Activated T-cell treated with anti-CD3 and anti-CD28 coated beads, Interleukin-2, amount 50 U/mL, for 24 hours (primary cell): Measurements from ENCODE around the gene NELL2.

ENCODE experiments used
- DNase-seq: peaks from one replicate; pipeline ENCODE4 v3.0.0-alpha.2; 2020
- H3K27ac Mint-ChIP-seq: 2 replicates; pipeline ENCODE4 v1.8.0; 2020; ENCODE audit warnings: mild to moderate bottlenecking, mixed read lengths
- H3K27me3 Mint-ChIP-seq: 2 replicates; pipeline ENCODE4 v1.8.0; 2020; ENCODE audit warnings: mixed read lengths
- H3K36me3 Mint-ChIP-seq: 2 replicates; pipeline ENCODE4 v1.8.0; 2020; ENCODE audit warnings: low read depth, mixed read lengths
- H3K4me1 Mint-ChIP-seq: 2 replicates; pipeline ENCODE4 v1.8.0; 2020; ENCODE audit warnings: low read depth, mixed read lengths
- H3K4me3 Mint-ChIP-seq: 2 replicates; pipeline ENCODE4 v1.8.0; 2020; ENCODE audit warnings: mild to moderate bottlenecking, moderate library complexity, mixed read lengths
- H3K9me3 Mint-ChIP-seq: 2 replicates; pipeline ENCODE4 v1.8.0; 2020; ENCODE audit warnings: mixed read lengths

NELL2 gene

GRCh38 chr12:44519931-44520330 lies 356.2 kb downstream of the NELL2 start:
- Mint-ChIP-seq H3K4me1 (no peaks in the 10 kb centered on the region), H3K27ac (no peak overlapping the region), H3K4me3 (no peak overlapping the region), H3K36me3 (peaks cover 40% of the 10 kb centered on the region), H3K27me3 (no peaks in the 10 kb centered on the region), H3K9me3 (no peaks in the 10 kb centered on the region)
- no peak for DNase-seq

GRCh38 chr12:44511289-44511688 lies 364.8 kb downstream of the NELL2 start:
- Mint-ChIP-seq H3K9me3 (no peaks in the 10 kb centered on the region), H3K27ac (no peak overlapping the region), H3K4me1 (no peaks in the 10 kb centered on the region), H3K36me3 (peaks cover 13% of the 10 kb centered on the region), H3K27me3 (no peaks in the 10 kb centered on the region), H3K4me3 (no peak overlapping the region)
- DNase-seq = no peak

GRCh38 chr12:44510510-44510909 lies 365.6 kb downstream of the NELL2 start:
- no peak overlapping the region for H3K4me3 Mint-ChIP-seq
- no peaks in the 10 kb centered on the region for H3K9me3 Mint-ChIP-seq

DNA sequence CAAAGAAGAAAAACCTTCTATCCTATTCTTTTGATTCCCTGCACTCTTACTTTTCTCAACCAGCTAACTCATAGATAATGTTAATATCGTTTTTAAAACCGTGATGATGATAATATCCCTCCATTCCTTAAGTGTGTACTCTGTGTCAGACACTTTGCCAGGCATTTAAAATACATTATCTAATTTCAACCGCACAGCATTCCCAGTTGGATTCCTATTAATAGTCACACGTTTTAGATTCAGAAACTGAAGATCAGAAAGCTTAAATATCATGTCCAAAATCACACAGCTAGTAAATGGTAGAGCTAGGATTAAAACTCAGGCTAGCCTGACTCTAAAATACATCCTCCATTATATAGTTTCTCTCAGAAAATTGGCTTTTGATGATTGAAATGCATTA lies 366.0 kb downstream of the NELL2 start:
- H3K27me3 Mint-ChIP-seq = no peaks in the 10 kb centered on the region
- no peaks in the 10 kb centered on the region for H3K9me3 Mint-ChIP-seq
- no peak overlapping the region for H3K27ac Mint-ChIP-seq
- no peaks in the 10 kb centered on the region for H3K4me1 Mint-ChIP-seq
- H3K36me3 Mint-ChIP-seq = peaks cover 14% of the 10 kb centered on the region
- no peak for DNase-seq
- H3K4me3 Mint-ChIP-seq = no peak overlapping the region

More at GRCh38 chr12:44510510-44510909, 365.6 kb downstream of the NELL2 start:
- no peak for DNase-seq
- no peaks in the 10 kb centered on the region for H3K27me3 Mint-ChIP-seq
- H3K36me3 Mint-ChIP-seq = peaks cover 14% of the 10 kb centered on the region
- H3K4me1 Mint-ChIP-seq = no peaks in the 10 kb centered on the region
- H3K27ac Mint-ChIP-seq = no peak overlapping the region

- no peak overlapping the region for H3K4me3 Mint-ChIP-seq
- H3K27ac Mint-ChIP-seq = no peak overlapping the region
- no peak for DNase-seq
- H3K27me3 Mint-ChIP-seq = no peaks in the 10 kb centered on the region
- no peaks in the 10 kb centered on the region for H3K4me1 Mint-ChIP-seq
- H3K36me3 Mint-ChIP-seq = peaks cover 14% of the 10 kb centered on the region
- no peaks in the 10 kb centered on the region for H3K9me3 Mint-ChIP-seq
Observed at GRCh38 chr12:44509471-44509870, 366.6 kb downstream of the NELL2 start.

- H3K27me3 Mint-ChIP-seq = no peaks in the 10 kb centered on the region
- H3K27ac Mint-ChIP-seq = no peak overlapping the region
- H3K9me3 Mint-ChIP-seq = no peaks in the 10 kb centered on the region
- H3K4me1 Mint-ChIP-seq = no peaks in the 10 kb centered on the region
- H3K36me3 Mint-ChIP-seq = peaks cover 5% of the 10 kb centered on the region
- DNase-seq = no peak
- H3K4me3 Mint-ChIP-seq = no peak overlapping the region
Observed at GRCh38 chr12:44507461-44507860, 368.7 kb downstream of the NELL2 start.

GRCh38 chr12:44504799-44505198 lies 371.3 kb downstream of the NELL2 start:
- Mint-ChIP-seq H3K4me1 (no peaks in the 10 kb centered on the region), H3K9me3 (peaks cover 3% of the 10 kb centered on the region), H3K4me3 (no peak overlapping the region), H3K36me3 (peaks cover 2% of the 10 kb centered on the region), H3K27me3 (no peaks in the 10 kb centered on the region), H3K27ac (no peak overlapping the region)
- no peak for DNase-seq

- Mint-ChIP-seq H3K4me1 (no peaks in the 10 kb centered on the region), H3K27me3 (no peaks in the 10 kb centered on the region), H3K36me3 (peaks cover 2% of the 10 kb centered on the region), H3K27ac (no peak overlapping the region), H3K4me3 (no peak overlapping the region), H3K9me3 (peaks cover 3% of the 10 kb centered on the region)
- no peak for DNase-seq
Observed at GRCh38 chr12:44503329-44503728, 372.8 kb downstream of the NELL2 start.

DNA sequence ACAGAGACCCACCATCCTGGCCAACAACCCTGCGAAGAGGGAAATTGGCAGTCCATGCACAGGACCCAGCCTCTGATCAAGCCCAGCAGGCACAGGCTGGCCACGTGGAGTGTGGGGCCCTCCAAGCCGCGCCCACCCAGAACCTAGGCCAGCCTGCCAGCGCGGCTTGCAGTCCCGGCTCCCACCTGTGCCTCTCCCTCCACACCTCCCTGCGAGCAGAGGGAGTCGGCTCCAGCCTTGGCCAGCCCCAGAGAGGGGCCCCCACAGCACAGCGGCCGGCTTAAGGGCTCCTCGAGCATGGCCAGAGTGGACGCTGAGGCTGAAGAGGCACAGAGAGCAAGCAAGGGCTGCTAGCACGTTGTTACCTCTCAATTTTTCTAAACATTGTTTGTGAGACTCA lies 373.4 kb downstream of the NELL2 start:
- H3K9me3 Mint-ChIP-seq = peaks cover 3% of the 10 kb centered on the region
- H3K4me3 Mint-ChIP-seq = no peak overlapping the region
- no peak for DNase-seq
- no peak overlapping the region for H3K27ac Mint-ChIP-seq
- no peaks in the 10 kb centered on the region for H3K4me1 Mint-ChIP-seq
- H3K27me3 Mint-ChIP-seq = no peaks in the 10 kb centered on the region
- H3K36me3 Mint-ChIP-seq = peaks cover 2% of the 10 kb centered on the region

DNA sequence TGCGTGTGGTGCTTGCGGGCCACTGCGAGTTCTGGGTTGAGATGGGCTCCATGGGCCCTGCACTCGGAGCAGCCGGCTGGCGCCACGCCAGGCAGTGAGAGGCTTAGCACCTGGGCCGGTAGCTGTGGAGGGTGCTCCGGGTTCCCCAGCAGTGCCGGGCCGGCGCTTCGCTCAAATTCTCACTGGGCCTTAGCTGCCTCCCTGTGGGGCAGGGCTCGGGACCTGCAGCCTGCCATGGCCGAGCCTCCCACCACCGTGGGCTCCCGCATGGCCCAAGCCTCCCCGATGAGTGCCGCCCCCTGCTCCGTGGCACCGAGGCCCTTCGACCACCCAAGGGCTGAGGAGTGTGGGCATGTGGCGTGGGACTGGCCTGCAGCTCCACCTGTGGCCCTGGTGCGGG lies 375.7 kb downstream of the NELL2 start:
- peaks cover 3% of the 10 kb centered on the region for H3K9me3 Mint-ChIP-seq
- no peaks in the 10 kb centered on the region for H3K36me3 Mint-ChIP-seq
- H3K27ac Mint-ChIP-seq = no peak overlapping the region
- DNase-seq = no peak
- no peaks in the 10 kb centered on the region for H3K27me3 Mint-ChIP-seq
- H3K4me3 Mint-ChIP-seq = no peak overlapping the region
- no peaks in the 10 kb centered on the region for H3K4me1 Mint-ChIP-seq

- H3K27me3 Mint-ChIP-seq = peaks cover 8% of the 10 kb centered on the region
- no peak overlapping the region for H3K4me3 Mint-ChIP-seq
- no peak for DNase-seq
- no peaks in the 10 kb centered on the region for H3K4me1 Mint-ChIP-seq
- no peak overlapping the region for H3K27ac Mint-ChIP-seq
- no peaks in the 10 kb centered on the region for H3K36me3 Mint-ChIP-seq
- peaks cover 1% of the 10 kb centered on the region for H3K9me3 Mint-ChIP-seq
Observed at GRCh38 chr12:44497044-44497443, 379.1 kb downstream of the NELL2 start.

DNA sequence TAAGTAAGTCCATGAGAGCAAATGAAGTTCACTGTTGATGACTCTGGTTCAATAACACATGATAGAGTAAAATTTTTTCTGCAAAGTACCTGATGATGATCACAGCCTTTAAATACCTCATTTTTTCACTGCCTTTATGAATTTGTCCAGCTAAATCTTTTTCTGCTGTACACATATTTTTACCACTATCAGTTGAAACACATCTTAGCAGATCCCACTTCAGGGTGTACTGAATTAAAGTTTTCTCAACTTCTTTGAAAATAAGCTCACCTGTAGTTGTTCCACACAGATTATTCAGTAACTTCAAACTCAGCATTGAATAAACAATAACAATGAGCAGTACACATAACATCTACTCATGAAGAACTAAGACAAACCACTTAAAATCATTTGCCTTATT lies 385.9 kb downstream of the NELL2 start:
- Mint-ChIP-seq H3K27ac (no peak overlapping the region), H3K36me3 (no peaks in the 10 kb centered on the region), H3K27me3 (peaks cover 15% of the 10 kb centered on the region), H3K4me3 (no peak overlapping the region), H3K9me3 (no peaks in the 10 kb centered on the region), H3K4me1 (no peaks in the 10 kb centered on the region)
- no peak for DNase-seq

GRCh38 chr12:44488180-44488579 lies 387.9 kb downstream of the NELL2 start:
- DNase-seq = no peak
- Mint-ChIP-seq H3K27me3 (peaks cover 16% of the 10 kb centered on the region), H3K9me3 (no peaks in the 10 kb centered on the region), H3K4me1 (no peaks in the 10 kb centered on the region), H3K36me3 (no peaks in the 10 kb centered on the region), H3K27ac (no peak overlapping the region), H3K4me3 (no peak overlapping the region)

DNA sequence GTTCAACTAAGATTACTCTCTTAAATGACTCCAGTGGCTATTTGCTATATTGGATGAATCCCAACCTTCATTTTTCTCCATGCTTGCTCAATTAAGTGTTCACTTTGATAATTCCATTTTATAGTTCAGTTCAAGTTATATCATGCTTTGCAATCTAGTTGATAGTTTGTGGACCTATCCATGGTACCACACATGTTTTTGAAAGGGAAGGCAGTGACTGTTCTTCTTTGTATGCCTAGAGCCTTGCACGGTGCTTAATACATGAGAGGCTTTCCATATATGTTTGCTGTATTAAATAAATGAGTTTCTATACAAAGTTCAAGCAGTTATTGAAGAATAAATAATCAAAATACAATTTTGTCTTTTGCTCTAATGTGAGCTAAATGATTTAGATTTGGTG lies 391.3 kb downstream of the NELL2 start:
- no peak for DNase-seq
- no peaks in the 10 kb centered on the region for H3K36me3 Mint-ChIP-seq
- H3K4me1 Mint-ChIP-seq = no peaks in the 10 kb centered on the region
- no peak overlapping the region for H3K4me3 Mint-ChIP-seq
- H3K27me3 Mint-ChIP-seq = peaks cover 9% of the 10 kb centered on the region
- no peak overlapping the region for H3K27ac Mint-ChIP-seq
- H3K9me3 Mint-ChIP-seq = no peaks in the 10 kb centered on the region

DNA sequence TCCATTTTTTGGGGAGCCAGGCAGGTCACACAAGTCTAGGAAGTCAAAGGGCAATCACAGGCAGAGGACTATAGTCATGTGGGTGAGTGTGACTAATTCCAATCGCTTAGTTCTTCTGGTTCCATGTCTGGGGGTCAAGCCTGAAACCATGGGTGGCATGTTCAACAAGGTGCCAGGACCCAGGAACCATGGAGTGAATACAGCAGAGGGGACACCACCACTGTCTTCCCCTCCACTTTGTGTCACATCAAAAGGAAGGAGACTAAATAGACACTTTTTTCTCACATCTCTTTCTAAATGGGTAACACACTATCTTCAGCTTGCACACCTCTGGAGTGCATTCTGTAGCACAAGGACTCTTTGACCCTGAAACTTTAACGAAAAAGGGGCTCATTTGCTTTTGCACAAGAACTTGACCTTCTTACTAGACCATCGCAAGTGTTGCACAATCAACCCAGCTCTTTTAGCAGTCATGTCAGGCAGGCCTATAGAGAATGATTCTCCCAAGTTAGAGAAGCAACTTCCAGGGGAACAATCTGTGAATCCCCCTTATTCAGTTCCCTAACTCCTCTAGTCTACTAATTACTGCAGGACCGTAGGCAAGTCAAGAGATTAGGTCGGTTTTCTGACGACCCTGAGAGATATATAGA lies 398.7 kb downstream of the NELL2 start:
- H3K4me3 Mint-ChIP-seq = no peak overlapping the region
- H3K27ac Mint-ChIP-seq = no peak overlapping the region
- no peaks in the 10 kb centered on the region for H3K36me3 Mint-ChIP-seq
- H3K9me3 Mint-ChIP-seq = peaks cover 16% of the 10 kb centered on the region
- H3K4me1 Mint-ChIP-seq = no peaks in the 10 kb centered on the region
- peaks cover 3% of the 10 kb centered on the region for H3K27me3 Mint-ChIP-seq
- no peak for DNase-seq

DNA sequence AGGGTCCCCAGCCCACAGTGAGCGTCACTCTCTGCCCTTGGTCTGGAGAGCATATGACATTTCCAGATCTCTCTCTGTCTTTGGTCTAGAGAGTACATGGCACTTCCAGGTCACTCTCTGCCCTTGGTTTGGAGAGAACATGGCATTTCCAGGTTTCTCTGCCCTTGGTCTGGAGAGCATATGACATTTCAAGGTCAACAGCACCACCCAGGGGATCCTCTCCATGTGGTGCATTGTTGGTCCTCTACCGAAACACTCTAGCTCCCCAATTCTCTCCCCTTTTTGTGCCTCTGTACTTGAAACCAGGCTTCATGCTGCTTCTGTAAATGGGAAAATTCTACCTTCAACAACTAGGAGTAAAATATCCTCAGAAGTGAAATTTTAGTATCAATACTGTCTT lies 399.4 kb downstream of the NELL2 start:
- Mint-ChIP-seq H3K27ac (no peak overlapping the region), H3K4me3 (no peak overlapping the region), H3K27me3 (peaks cover 3% of the 10 kb centered on the region), H3K4me1 (no peaks in the 10 kb centered on the region), H3K9me3 (peaks cover 16% of the 10 kb centered on the region), H3K36me3 (no peaks in the 10 kb centered on the region)
- DNase-seq = no peak
